GM06990 (cell line): ENCODE measurements around the gene IRF4.
"Not testable (repeated sequence)": the region's sequence is repeated elsewhere in the genome, so short reads cannot be mapped to it uniquely, and the experiment has no call there.

ENCODE experiments used
- DNase-seq: peaks from one replicate; pipeline ENCODE4 v3.0.0-alpha.2; 2011; ENCODE audit not compliant: insufficient read length; ENCODE audit errors: extremely low read depth
- H3K27me3 ChIP-seq: replicated peaks from 2 replicates; pipeline ENCODE4 v1.6.0; 2011; ENCODE audit warnings: low read length; ENCODE audit not compliant: control insufficient read depth, insufficient read depth
- H3K36me3 ChIP-seq: 2 replicates; pipeline ENCODE4 v1.5.1; 2011; ENCODE audit warnings: low read length; ENCODE audit not compliant: control insufficient read depth, insufficient read depth
- H3K4me3 ChIP-seq: replicated peaks from 2 replicates; pipeline ENCODE4 v1.5.1; 2011; ENCODE audit warnings: low read depth, mild to moderate bottlenecking, control low read depth, low read length
- CTCF ChIP-seq: IDR thresholded peaks from 2 replicates; pipeline ENCODE4 v1.5.1; 2011; ENCODE audit warnings: low read length, control low read depth, mild to moderate bottlenecking, inconsistent platforms; ENCODE audit not compliant: insufficient read depth, poor library complexity, severe bottlenecking

IRF4 gene

GRCh38 chr6:366389-367297 is 24.9 kb upstream of the IRF4 start:
- Histone ChIP-seq H3K36me3 (no peaks in the 10 kb centered on the region), H3K27me3 (no peaks in the 10 kb centered on the region), H3K4me3 (no peak overlapping the region)
- DNase-seq, result no peak
- no peak for TF ChIP-seq CTCF

GRCh38 chr6:367298-367794 is 24.2 kb upstream of the IRF4 start:
- no peak for TF ChIP-seq CTCF
- no peak for DNase-seq
- Histone ChIP-seq H3K36me3 (no peaks in the 10 kb centered on the region), H3K27me3 (no peaks in the 10 kb centered on the region), H3K4me3 (no peak overlapping the region)

DNA sequence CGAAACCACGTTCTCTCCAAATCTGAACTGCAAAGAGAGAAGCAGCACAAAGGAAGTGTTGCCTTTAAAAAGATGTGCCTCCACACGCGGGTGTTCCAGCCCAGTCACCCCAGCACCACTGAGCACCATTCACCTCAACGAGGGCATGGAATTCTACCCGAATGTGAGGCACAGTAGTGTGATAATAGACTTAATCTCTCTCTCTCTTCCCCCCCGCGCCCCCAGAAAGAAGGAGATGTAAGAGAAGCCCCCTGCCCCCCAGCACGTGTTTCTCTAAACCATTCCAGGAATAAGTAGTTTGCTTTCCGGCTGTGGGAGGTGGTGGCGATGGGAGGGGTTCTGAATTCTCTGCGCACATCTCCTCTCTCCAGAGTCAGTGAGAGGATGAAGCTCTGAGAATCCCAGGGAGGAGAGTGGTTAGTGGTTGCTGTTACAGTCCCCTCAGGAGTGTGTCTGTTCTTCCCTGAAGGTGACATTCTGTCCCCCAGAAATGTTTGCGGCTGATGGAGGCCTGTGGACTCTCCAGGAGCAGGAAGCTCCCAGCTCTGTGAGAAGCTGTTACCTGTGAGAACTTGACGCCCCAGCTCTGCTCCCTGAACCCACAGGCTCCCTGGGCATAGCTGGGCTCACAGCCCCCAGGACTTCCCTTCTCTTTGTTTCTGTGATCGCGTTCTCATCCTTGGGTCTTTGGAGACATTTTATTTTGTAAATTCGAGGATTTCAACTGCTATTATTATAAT is 23.5 kb upstream of the IRF4 start:
- Histone ChIP-seq H3K27me3 (no peaks in the 10 kb centered on the region), H3K36me3 (no peaks in the 10 kb centered on the region), H3K4me3 (no peak overlapping the region)
- no peak for TF ChIP-seq CTCF
- no peak for DNase-seq

DNA sequence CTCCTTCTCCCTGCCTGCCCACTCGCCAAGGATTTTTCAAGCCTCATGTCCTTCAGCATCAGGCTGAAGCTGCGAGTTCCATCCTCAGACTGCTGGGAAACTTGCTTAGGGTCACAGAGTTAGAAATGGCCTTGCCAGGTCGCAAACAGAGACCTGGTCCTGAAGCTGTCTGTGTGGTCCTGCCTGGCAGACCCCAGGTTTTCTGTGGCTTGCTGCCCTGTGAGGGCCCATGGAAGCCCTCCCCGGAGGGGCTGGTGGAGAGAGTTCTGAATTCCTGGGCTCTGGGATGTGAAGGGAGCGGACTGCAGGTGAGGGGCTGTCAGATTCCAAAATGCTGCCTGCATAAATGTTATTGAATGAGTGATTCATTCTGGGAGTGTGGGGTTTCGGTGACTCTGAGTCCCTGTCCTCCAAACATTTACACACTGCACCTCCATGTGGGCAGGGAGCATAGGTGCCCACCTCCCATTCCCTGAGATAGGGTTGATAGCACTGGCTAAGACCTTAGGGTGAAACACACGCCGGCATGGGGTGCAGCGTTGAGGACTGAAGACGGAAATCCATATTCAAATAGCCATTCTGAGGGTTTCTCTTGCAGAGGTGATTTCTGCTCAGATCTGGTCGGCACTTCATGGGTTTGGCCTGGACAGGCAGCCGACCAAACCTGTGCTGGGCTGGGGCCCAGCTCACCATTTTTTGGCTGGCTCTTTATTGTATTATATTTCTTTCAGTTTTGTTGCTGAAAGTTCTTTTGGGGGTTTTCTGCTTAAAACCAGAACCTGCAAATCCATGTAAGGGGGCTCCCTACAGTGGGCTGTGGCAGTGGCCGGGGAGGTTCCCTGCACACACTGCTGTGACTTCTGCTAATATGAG is 21.8 kb upstream of the IRF4 start:
- H3K4me3 ChIP-seq, result no peak overlapping the region
- no peaks in the 10 kb centered on the region for H3K27me3 ChIP-seq
- no peak for DNase-seq
- no peak for TF ChIP-seq CTCF
- H3K36me3 ChIP-seq, result no peaks in the 10 kb centered on the region

DNA sequence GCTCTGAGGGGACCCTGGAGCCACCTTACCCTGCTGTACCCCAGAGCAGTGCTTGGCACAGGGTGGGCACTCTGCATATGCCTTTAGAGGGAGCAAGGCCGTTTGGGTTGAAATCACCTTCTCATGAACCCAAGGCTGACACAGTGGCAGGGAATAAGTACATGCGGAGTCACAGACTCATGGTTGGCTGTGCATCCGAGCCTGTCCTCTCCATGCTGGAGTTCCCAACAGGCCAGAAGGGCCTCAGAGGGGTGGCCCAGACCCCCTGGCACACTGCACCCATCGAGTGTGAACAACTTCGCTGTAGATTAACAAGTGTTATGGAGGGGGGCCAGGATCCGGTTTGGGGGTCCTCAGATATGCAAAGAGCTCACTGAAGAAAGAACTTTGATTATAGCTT is 21.0 kb upstream of the IRF4 start:
- no peaks in the 10 kb centered on the region for H3K27me3 ChIP-seq
- no peak for TF ChIP-seq CTCF
- no peak overlapping the region for H3K4me3 ChIP-seq
- H3K36me3 ChIP-seq, result no peaks in the 10 kb centered on the region
- DNase-seq, result no peak

DNA sequence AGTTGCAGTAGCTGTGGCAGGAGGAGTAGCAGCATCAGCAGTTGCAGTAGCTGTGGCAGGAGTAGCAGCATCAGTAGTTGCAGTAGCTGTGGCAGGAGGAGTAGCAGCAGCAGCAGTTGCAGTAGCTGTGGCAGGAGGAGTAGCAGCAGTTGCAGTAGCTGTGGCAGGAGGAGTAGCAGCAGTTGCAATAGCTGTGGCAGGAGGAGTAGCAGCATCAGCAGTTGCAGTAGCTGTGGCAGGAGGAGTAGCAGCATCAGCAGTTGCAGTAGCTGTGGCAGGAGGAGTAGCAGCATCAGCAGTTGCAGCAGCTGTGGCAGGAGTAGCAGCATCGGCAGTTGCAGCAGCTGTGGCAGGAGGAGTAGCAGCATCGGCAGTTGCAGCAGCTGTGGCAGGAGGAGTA is 19.7 kb upstream of the IRF4 start:
- not testable (repeated sequence) for H3K27me3 ChIP-seq, H3K4me3 ChIP-seq, DNase-seq, H3K36me3 ChIP-seq
